Progenitor cell of endocrine pancreas (in vitro differentiated cells): Measurements from ENCODE around the gene GPN1. TPM values are rescaled to one million over a fixed set of nuclear protein-coding genes. Genes with fewer than 3 reads are reported as not detected.
"Not testable (repeated sequence)": the region's sequence is repeated elsewhere in the genome, so short reads cannot be mapped to it uniquely, and the experiment has no call there.

Experiments
- DNase-seq: peaks from one replicate; pipeline ENCODE4 v3.0.0; 2021; ENCODE audit warnings: low spot score; ENCODE audit not compliant: unreplicated experiment
- H3K27ac Mint-ChIP-seq: 2 replicates; pipeline ENCODE4 v1.8.0; 2021; ENCODE audit warnings: mild to moderate bottlenecking, moderate library complexity, mixed read lengths
- H3K27me3 Mint-ChIP-seq: 2 replicates; pipeline ENCODE4 v1.8.0; 2021; ENCODE audit warnings: mixed read lengths
- H3K36me3 Mint-ChIP-seq: 2 replicates; pipeline ENCODE4 v1.8.0; 2022; ENCODE audit warnings: mixed read lengths; ENCODE audit not compliant: insufficient read depth
- H3K4me1 Mint-ChIP-seq: 2 replicates; pipeline ENCODE4 v1.8.0; 2021; ENCODE audit warnings: low read depth, mixed read lengths
- H3K4me3 Mint-ChIP-seq: 2 replicates; pipeline ENCODE4 v1.8.0; 2021; ENCODE audit warnings: low read depth, mild to moderate bottlenecking, moderate library complexity, mixed read lengths
- H3K9me3 Mint-ChIP-seq: 2 replicates; pipeline ENCODE4 v1.8.0; 2021; ENCODE audit warnings: low read depth, mixed read lengths
- total RNA-seq: library from RNA; stranded (reverse); gene quantifications from 2 replicates; pipeline ENCODE4 v1.2.1, GENCODE V29; 2021
- TF ChIP-seq, protein P1 (sequence below): fragments of 200-600 bp; sonication (generic); IDR thresholded peaks from one replicate; pipeline ENCODE4 v1.5.0; 2021; ENCODE audit warnings: antibody characterized with exemption, mild to moderate bottlenecking; ENCODE audit not compliant: unreplicated experiment

GPN1 gene
- total RNA-seq, 1 donor from 2014 or later, result 37.3 TPM

DNA sequence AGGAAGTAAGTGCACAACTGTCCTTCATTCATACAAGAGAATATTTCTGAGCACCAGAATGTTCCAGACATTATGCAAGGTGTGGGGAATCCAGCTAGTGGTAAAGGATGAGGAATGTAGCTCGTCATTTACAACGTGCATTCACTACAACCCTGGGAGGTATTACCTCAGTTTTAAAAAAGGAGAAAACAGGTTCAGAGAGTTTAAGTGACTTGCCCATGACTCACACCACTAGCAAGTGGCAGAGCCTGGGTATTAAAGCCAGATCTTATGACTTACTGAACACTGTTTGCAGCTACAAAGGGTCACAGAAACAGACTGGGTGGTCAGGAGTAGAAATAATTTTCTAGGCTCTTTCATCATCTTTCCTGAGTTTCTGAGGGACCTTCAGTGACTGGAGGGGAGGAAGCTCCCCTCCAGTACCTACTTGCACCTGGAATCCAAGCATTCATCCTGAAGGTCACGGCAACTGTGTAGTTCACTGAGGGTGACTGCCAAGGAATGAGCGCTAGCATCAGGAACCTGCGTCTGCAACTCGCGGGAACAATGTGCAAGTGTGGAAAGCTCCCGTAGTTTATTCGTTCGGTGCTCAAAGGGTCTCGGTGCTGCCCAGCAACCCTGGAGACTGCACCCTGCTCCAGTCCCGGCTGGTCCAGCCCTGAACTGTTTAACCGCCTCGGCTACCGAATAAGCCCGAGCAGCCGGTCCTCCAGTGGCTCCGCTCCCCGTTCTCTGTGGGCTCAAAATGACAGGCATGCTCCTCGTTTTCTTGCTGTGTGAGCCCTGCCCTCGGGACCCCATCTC lies 685 bp upstream of the GPN1 start:
- Mint-ChIP-seq H3K4me1 (peaks cover 5% of the 10 kb centered on the region), H3K27ac (peak overlapping the region; percentile 58), H3K27me3 (no peaks in the 10 kb centered on the region), H3K36me3 (peaks cover 5% of the 10 kb centered on the region), H3K9me3 (no peaks in the 10 kb centered on the region), H3K4me3 (no peak overlapping the region)
- peak; percentile 11 for DNase-seq
- TF ChIP-seq, protein P1, sequence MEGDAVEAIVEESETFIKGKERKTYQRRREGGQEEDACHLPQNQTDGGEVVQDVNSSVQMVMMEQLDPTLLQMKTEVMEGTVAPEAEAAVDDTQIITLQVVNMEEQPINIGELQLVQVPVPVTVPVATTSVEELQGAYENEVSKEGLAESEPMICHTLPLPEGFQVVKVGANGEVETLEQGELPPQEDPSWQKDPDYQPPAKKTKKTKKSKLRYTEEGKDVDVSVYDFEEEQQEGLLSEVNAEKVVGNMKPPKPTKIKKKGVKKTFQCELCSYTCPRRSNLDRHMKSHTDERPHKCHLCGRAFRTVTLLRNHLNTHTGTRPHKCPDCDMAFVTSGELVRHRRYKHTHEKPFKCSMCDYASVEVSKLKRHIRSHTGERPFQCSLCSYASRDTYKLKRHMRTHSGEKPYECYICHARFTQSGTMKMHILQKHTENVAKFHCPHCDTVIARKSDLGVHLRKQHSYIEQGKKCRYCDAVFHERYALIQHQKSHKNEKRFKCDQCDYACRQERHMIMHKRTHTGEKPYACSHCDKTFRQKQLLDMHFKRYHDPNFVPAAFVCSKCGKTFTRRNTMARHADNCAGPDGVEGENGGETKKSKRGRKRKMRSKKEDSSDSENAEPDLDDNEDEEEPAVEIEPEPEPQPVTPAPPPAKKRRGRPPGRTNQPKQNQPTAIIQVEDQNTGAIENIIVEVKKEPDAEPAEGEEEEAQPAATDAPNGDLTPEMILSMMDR, result no peak

DNA sequence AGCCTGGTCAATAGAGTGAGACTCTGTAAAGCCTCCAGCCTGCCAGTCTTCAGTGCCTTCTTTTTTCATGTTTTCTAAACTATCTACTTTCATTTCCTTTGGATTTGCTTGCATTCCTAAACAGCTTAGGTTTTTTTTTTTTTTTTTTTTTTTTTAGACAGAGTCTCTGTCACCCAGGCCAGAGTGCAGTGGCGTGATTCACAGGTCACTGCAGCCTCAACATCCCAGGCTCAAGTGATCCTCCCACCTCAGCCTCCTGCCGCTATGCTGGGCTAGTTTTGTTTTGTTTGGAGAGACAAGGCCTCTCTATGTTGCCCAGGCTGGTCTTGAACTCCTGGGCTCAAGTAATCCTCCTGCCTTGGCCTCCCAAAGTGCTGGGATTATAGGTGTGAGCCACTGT lies 1.4 kb downstream of the GPN1 start:
- H3K27me3 Mint-ChIP-seq, DNase-seq, H3K27ac Mint-ChIP-seq, H3K9me3 Mint-ChIP-seq, H3K4me1 Mint-ChIP-seq, H3K4me3 Mint-ChIP-seq: not testable (repeated sequence)
- peaks cover 10% of the 10 kb centered on the region for H3K36me3 Mint-ChIP-seq

- Mint-ChIP-seq H3K4me1 (no peaks in the 10 kb centered on the region), H3K27me3 (no peaks in the 10 kb centered on the region), H3K9me3 (no peaks in the 10 kb centered on the region), H3K4me3 (no peak overlapping the region), H3K36me3 (peaks cover 22% of the 10 kb centered on the region), H3K27ac (no peak overlapping the region)
- TF ChIP-seq, protein P1, result no peak
- no peak for DNase-seq
Observed at GRCh38 chr2:27634291-27634690, 5.4 kb downstream of the GPN1 start.

DNA sequence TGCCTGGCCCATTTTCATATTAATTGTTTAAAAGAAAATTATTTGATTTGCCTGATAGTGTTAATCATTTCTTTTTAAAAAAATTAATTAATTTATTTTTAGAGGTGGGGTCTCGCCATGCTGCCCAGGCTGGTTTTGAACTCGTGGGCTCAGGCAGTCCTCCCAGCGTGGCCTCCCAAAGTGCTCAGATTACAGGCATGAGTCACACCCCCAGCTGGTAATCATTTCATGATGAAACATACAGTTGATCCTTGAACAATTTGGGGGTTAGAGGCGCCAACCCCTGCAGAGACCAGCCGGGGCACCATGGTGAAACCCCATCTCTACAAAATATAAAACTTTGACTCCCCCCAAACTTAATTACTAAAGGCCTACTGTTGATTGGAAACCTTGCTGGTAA lies 7.9 kb downstream of the GPN1 start:
- Mint-ChIP-seq H3K27me3 (no peaks in the 10 kb centered on the region), H3K4me3 (no peak overlapping the region), H3K27ac (no peak overlapping the region), H3K36me3 (peaks cover 27% of the 10 kb centered on the region), H3K9me3 (no peaks in the 10 kb centered on the region), H3K4me1 (no peaks in the 10 kb centered on the region)
- no peak for DNase-seq
- TF ChIP-seq, protein P1, result no peak

DNA sequence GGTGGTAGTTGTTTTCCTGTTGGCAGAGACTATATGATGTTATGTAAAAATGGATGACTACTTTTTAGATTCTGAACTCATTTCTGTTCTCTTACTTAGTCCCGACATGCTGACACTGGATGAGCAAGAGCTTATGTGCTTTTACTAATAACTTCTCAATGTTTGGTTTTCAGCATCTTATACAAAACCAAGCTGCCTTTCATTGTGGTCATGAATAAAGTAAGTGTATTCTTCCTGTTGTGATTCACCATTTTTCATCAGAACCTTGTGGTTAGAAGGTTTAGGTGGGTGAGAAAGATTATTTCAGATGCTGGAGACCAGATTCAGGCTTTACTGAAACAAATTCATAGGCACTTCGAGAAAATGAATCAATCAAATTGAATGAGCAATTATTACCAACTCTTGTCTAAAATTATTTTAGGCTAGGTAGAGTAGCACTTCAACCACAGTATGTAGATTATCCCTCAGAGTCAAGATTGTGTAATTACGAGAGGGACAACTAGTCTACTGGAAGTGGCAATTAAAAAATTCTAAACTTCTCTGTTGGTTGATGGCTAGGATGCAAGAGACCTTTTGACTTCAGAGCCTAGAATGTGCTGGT lies 9.3 kb downstream of the GPN1 start:
- H3K9me3 Mint-ChIP-seq, result no peaks in the 10 kb centered on the region
- DNase-seq, result no peak
- TF ChIP-seq, protein P1, result no peak
- no peaks in the 10 kb centered on the region for H3K4me1 Mint-ChIP-seq
- H3K27ac Mint-ChIP-seq, result no peak overlapping the region
- no peak overlapping the region for H3K4me3 Mint-ChIP-seq
- no peaks in the 10 kb centered on the region for H3K27me3 Mint-ChIP-seq
- peaks cover 25% of the 10 kb centered on the region for H3K36me3 Mint-ChIP-seq

DNA sequence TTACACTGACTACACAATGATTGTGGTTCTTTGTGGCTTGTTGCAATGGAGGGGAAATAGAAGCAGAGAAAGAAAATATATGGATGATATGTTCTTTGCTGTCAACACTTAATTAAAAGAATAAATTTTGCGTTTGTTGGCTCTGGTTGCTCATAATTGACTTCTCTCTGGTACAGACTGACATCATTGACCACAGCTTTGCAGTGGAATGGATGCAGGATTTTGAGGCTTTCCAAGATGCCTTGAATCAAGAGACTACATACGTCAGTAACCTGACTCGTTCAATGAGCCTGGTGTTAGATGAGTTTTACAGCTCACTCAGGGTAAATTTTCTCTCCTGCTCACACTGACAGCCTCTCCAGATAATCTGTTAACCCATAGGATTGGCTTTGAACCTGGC lies 9.9 kb downstream of the GPN1 start:
- H3K4me1 Mint-ChIP-seq, result no peaks in the 10 kb centered on the region
- peaks cover 26% of the 10 kb centered on the region for H3K36me3 Mint-ChIP-seq
- no peak overlapping the region for H3K4me3 Mint-ChIP-seq
- no peaks in the 10 kb centered on the region for H3K27me3 Mint-ChIP-seq
- no peak for DNase-seq
- TF ChIP-seq, protein P1, result no peak
- H3K27ac Mint-ChIP-seq, result no peak overlapping the region
- no peaks in the 10 kb centered on the region for H3K9me3 Mint-ChIP-seq
